ENCODE results near the gene BOLL.

GRCh38 chr2:197828464-197829135 is 43.5 kb upstream of the BOLL start:
- no peak for TF ChIP-seq POLR2A (IDR thresholded peaks at IDR 0.05)
- TF ChIP-seq CTCF (IDR thresholded peaks at IDR 0.05), result no peak

Measured in heart left ventricle (tissue), 13 donors.